GM12892 (cell line): ENCODE results near the gene DLK1.

Experiments used
- POLR2A ChIP-seq: IDR thresholded peaks from 2 replicates; pipeline ENCODE4 v1.6.1; 2011; ENCODE audit warnings: low read depth, low read length, control low read depth
- TAF1 ChIP-seq: IDR thresholded peaks from 2 replicates; pipeline ENCODE4 v1.6.1; 2011; ENCODE audit warnings: low read depth, mild to moderate bottlenecking, control low read depth, low read length, borderline replicate concordance

GRCh38 chr14:100777366-100777817, 50.7 kb downstream of the DLK1 start:
- TF ChIP-seq TAF1 (no peak), POLR2A (no peak)
